Measurements from ENCODE around the gene DPEP2NB. TPM values are rescaled to one million over a fixed set of nuclear protein-coding genes. Genes with fewer than 3 reads are reported as not detected.

The DPEP2NB gene
- total RNA-seq, 1 experiment from 2014 or later, result not detected

GRCh38 chr16:67977469-67978227 is 38.1 kb downstream of the DPEP2NB start:
- Histone ChIP-seq H2BK15ac (ENCODE audit: low read depth, low read length) (no peak overlapping the region), H2BK5ac (ENCODE audit: insufficient read length, low read length) (no peak overlapping the region), H3K23me2 (ENCODE audit: insufficient read length, low read depth, low read length, poor library complexity, severe bottlenecking) (no peaks in the 10 kb centered on the region), H2BK20ac (ENCODE audit: low read depth, low read length, poor library complexity, severe bottlenecking) (no peak overlapping the region), H2AFZ (ENCODE audit: low read length) (no peak overlapping the region), H4K5ac (ENCODE audit: insufficient read length, low read depth, low read length) (no peak overlapping the region), H3K79me1 (ENCODE audit: insufficient read depth, low read depth, low read length, poor library complexity, severe bottlenecking) (no peaks in the 10 kb centered on the region), H2BK12ac (ENCODE audit: insufficient read length, low read depth, low read length) (no peak overlapping the region), H3K4me2 (ENCODE audit: insufficient read depth, insufficient read length, low read length) (no peak overlapping the region), H3K9ac (ENCODE audit: extremely low read depth, insufficient read length, low read length) (no peak overlapping the region), H3K18ac (ENCODE audit: insufficient read length, low read depth, low read length) (no peak overlapping the region), H3K14ac (ENCODE audit: insufficient read depth, low read length) (no peak overlapping the region), H3K27me3 (ENCODE audit: insufficient read depth, low read length) (no peaks in the 10 kb centered on the region; the same call in 1 of the 2 replicates), H2BK120ac (ENCODE audit: low read depth, low read length, poor library complexity, severe bottlenecking) (no peak overlapping the region), H3K9me3 (ENCODE audit: control insufficient read depth, low read depth, low read length) (no peaks in the 10 kb centered on the region), H3K4ac (ENCODE audit: low read depth, low read length) (no peak overlapping the region), H3K23ac (ENCODE audit: insufficient read length, low read depth, low read length) (no peak overlapping the region), H4K20me1 (ENCODE audit: control insufficient read depth, insufficient read depth, insufficient read length) (no peaks in the 10 kb centered on the region), H4K91ac (ENCODE audit: insufficient read length, low read depth, low read length) (no peak overlapping the region), H4K8ac (replicated peaks; ENCODE audit: insufficient read length, low read depth, low read length) (no peak overlapping the region), H2AK5ac (ENCODE audit: insufficient read length, low read length) (no peak overlapping the region), H3K79me2 (ENCODE audit: insufficient read depth, low read length) (no peaks in the 10 kb centered on the region), H3K4me1 (ENCODE audit: insufficient read depth, low read length) (no peaks in the 10 kb centered on the region), H3K56ac (ENCODE audit: insufficient read length, low read depth, low read length) (no peak overlapping the region), H3T11ph (ENCODE audit: low read length) (no peak overlapping the region), H3K27ac (ENCODE audit: insufficient read length, low read depth, low read length) (no peak overlapping the region)
- no peak overlapping the region for H3K27ac Mint-ChIP-seq
- H3K36me3 Mint-ChIP-seq (ENCODE audit: insufficient read depth in 1 of 3, low read depth in 3 of 3), result no peaks in the 10 kb centered on the region
- H3K4me3 Mint-ChIP-seq, result no peak overlapping the region
- no CpG with 5 or more reads among the region's 9 CpGs for WGBS (ENCODE audit: extremely low coverage, insufficient read length, low lambda C conversion rate)
- H3K9me3 Mint-ChIP-seq, result no peaks in the 10 kb centered on the region
- no peak for DNase-seq
- H3K27me3 Mint-ChIP-seq (ENCODE audit: low read depth), result peaks cover 17% of the 10 kb centered on the region
- TF ChIP-seq CTCF (conservative IDR thresholded peaks at IDR 0.05), result no peak
- no peaks in the 10 kb centered on the region for H3K4me1 Mint-ChIP-seq
